HG03196 (cell line): Measurements from ENCODE around the gene JTB.
"Not testable (repeated sequence)": the region's sequence is repeated elsewhere in the genome, so short reads cannot be mapped to it uniquely, and the experiment has no call there.

ENCODE experiments used
- ATAC-seq: cut with Tn5 transposase; IDR thresholded peaks from one replicate; pipeline ENCODE4 v1.9.1; 2021; ENCODE audit not compliant: unreplicated experiment

Gene JTB

DNA sequence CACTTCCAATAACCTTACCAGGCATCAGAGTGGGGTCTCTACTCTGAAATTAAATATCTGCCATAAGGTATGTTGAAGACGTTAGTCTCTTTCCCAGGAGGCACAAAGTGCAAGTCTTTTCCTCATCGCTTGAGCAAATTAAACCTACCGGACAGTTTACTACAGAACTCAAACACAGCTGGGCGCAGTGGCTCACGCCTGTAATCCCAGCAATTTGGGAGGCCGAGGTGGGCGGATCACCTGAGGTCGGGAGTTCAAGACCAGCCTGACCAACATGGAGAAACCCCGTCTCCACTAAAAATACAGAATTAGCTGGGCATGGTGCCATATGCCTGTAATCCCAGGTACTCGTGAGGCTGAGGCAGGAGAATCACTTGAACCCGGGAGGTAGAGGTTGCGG lies 1.6 kb upstream of the JTB start:
- not testable (repeated sequence) for ATAC-seq

DNA sequence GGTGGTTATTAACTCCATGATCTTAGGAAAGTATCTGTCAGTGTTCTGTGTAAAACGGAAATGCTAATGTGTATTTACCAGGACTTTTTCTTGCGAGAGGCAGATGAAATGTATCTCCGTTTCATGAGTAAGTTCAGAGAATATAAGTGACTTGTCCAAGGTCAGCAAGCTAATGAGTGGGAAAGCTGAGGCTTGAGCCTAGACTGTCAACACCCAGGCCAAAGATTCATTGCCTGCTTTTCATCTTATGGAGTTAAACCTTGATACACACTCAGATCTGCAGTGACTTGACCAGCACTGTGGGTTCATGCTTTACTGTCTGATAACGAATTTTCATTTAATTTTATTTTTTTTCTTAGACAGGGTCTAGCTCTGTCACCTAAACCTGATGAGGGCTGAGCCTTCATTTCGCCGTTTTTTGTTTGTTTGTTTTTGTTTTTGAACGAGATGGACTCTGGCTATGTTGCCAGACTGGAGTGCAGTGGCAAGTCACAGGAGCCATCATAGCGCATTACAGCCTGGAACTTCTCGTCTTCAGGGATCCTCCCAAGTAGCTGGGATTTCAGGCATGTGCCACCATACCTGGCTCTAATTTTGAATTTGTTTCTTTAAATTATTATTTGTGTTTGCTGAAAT lies 918 bp upstream of the JTB start:
- ATAC-seq = no peak

DNA sequence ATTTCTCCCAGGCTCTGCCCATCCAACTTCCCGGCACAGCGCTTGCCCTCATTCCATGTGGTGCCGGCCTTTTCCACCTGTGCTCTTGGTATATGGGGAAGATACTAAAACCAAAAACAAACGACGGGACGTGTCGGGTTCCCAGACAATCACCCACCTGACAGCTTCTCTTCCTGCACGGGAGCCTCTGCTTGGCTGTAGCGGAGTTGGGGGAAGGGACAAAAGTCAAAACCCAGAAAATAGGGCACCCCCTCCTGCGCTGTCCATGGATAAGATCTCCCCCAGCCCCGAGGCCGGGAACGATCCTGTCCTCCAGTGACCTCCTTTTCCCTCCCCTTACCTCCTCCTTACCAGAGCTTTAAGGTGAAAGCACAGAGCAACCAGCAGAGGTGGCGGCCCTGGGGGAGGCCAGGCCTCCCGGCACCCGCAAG lies 640 bp downstream of the JTB start:
- no peak for ATAC-seq

DNA sequence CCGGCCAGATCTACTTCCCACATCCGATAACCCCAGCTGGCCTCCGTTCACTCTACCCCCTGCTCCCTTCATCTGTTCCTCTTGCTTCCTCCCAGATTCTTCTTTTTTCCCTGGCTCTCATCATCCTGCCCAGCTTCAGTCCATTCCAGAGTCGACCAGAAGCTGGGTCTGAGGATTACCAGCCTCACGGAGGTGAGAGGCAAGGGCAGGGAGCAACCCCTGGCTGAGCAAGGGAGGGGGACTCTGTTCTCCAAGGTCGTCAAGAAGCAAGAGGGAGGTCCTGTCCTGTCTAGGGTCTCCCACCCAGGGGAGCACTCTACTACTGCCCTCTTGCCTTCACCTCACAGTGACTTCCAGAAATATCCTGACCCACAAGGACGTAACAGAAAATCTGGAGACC lies 3.9 kb downstream of the JTB start:
- no peak for ATAC-seq

DNA sequence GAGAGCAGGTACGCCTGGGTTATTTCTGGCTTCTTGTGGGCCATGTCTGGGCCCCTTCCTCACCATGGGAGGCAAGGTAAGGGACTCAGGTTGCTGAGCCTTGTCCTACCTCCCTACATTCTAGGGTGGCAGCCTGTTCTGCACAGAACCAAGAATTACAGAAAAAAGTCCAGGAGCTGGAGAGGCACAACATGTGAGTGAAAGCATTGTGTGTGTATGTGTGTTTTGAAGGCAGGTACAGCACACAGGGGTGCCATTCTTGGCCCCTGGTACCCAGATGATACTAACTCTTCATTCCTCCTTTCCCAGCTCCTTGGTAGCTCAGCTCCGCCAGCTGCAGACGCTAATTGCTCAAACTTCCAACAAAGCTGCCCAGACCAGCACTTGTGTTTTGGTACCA lies 4.4 kb downstream of the JTB start:
- ATAC-seq = no peak

DNA sequence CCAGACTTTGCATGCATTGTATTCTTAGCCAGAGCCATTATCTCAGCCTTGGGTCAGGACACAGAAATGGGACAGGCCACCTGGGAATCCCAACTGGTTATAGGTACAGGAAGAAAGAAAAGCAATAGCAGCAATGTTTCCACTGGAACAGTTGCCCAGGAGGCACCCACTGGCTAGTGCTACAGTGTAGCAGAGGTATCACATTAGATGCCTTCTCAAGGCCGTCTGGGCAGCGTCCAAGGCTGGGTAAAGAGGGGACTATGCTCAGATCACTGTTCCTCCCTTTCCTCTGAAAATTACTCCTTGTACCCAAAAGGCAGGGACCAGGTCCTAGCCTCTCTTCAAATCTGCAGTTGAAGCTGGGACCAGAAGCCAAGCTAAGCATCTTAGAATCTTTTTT lies 7.1 kb downstream of the JTB start:
- ATAC-seq = no peak

DNA sequence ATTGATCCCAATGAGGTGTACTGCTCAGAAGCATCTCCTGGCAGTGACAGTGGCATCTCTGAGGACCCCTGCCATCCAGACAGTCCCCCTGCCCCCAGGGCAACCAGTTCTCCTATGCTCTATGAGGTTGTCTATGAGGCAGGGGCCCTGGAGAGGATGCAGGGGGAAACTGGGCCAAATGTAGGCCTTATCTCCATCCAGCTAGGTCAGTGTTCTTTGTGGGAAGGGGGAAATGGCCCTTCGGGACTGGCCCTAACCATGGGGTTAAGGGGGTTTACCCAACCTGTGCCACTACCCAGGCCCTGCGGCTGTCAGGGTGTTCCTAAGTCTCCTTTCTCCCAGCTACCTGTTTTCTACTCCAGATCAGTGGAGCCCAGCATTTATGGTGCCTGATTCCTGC lies 8.5 kb downstream of the JTB start:
- ATAC-seq = no peak

DNA sequence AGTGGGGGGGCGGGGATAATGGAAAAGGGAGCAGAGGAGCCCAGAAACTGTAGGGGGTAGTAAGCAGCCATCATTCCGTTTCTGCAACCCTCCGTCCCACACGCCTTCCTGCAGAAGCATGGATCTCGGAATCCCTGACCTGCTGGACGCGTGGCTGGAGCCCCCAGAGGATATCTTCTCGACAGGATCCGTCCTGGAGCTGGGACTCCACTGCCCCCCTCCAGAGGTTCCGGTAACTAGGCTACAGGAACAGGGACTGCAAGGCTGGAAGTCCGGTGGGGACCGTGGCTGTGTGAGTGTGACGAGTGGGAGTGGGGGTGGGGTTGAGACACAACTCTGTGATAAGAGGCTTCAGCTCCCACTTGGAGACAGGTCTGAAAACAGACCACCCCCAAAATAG lies 9.1 kb downstream of the JTB start:
- no peak for ATAC-seq

DNA sequence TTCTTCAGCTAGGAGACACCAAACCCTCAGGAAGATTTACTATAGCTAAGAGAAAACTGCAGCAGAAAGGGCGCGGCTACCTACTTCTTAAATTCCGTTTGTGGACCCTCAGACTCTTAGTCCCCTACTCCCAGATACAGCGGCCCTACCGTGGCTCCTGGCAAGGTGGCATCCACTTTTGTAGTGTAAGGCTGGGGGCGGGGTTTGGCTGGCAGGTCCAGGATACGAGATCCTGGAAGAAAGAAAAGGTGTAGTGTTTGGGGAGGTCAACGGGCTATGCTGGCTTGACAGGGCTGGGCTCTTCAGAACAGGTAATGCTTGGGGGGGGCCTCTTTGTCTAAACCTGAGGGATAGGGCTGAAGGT lies 9.5 kb downstream of the JTB start:
- no peak for ATAC-seq

DNA sequence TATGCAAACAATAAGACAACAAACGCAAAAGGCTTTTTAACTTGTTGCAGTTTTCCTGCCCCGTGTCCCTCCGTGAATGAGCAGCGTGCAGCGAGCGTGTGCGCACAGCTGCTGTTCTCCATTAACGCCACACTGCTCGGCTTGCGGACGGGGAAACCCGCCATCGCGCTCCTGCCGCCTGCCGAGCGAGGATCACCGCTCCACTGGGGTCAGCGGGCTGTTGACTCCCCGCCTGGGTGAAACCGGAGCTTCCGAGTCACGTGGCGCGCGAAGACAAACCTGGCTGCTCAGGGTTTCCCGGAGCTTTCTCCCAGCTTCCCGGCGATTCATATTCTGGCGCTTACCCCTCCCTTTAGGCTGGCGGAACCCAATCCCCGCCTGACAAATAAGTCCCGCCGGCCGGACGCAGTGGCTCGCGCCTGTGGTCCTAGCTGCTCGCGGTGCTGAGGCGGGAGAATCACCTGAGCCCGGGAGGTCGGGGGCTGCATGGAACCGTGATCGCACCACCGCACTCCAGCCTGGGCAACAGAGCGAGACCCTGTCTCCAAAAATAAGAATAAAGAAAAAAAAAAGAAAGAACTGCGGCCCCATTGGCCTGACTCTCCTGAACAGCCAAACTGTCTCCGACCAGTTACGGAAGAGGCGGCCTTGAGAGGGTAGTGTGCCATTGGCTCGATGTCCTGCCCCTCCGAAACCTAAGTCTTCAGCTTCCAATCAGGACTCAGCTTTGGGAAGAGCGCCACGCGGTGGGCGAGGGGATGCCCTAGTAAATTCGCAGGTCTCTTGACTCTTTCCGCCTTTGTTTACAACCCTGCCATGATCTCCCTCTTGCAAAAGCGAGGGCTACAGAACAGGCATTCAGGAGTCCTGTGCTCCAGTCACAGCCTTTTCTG lies 10.1 kb downstream of the JTB start, which contains the start of gene CREB3L4:
Gene CREB3L4 (plus strand): TSS at position 796 of the 893 bp plus-strand sequence. CDS start 624 bp downstream, outside the sequence.
- ATAC-seq = peak; percentile 68

DNA sequence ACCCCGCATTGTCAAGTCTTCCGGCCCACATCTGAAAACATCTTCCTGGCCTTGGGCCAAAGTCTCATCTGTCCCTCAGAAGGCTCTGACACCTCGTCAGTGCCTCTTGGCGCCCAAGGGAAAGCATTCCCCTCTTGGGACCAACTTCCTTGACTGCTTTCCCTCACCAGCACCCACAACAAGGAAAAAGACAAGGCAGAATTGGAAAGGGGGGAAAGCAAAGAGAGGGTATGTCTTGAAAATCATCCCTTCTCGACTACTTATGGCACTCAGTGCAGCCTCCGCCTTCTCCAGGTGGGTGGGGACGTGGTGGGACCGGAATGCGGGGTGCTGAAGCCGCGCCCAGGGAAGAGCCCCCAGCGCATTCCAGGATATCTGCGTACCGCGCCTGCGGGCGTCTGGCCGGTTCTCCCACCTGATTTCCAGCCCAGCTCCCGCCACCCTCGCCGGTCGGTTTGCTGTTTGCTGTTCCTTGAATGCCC lies 13.6 kb downstream of the JTB start:
- ATAC-seq = no peak

DNA sequence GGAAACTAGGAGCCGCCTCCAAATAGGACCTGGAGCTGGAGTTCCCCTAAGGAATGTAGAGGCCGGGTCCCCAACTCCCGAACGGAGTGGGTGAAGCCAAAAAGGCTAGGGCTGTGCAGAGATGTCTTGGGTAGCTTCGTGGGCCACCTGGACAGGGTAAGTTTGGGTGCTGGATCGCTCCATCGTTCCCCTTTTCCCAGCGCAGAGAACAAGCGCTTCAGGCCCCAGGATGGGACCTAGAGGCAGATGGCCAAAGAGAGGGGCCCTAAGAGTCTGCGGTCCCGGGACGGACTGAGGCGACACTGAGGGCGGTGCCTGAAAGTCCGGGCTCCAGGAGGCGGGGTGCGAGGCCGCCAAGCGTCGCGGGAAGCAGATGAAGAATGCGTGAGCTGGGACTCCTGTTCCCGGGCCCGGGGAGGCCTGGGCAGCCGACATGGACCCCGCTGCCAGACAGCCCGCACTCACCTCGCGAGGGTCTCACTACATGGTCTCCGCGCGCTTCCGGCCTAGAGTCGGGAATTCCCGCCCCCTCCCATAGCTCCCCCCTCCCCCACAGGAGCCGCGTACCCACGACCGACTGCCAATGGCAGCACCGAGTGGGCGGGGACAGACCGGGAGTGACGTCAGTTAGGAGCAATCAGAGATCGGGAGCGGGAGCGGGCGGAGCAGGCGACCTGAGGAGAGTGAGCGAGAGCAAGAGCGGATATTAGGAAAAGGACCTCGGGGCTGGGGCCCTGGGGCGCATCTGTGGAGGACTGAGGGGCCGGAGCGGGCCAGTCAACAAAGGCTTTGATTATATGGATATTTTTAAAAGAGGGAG lies 14.2 kb downstream of the JTB start, which contains the start of gene SLC39A1:
Gene SLC39A1 (minus strand): TSS at position 508 of the 820 bp plus-strand sequence. CDS start 822 bp downstream, outside the sequence.
- ATAC-seq = peak; percentile 41

DNA sequence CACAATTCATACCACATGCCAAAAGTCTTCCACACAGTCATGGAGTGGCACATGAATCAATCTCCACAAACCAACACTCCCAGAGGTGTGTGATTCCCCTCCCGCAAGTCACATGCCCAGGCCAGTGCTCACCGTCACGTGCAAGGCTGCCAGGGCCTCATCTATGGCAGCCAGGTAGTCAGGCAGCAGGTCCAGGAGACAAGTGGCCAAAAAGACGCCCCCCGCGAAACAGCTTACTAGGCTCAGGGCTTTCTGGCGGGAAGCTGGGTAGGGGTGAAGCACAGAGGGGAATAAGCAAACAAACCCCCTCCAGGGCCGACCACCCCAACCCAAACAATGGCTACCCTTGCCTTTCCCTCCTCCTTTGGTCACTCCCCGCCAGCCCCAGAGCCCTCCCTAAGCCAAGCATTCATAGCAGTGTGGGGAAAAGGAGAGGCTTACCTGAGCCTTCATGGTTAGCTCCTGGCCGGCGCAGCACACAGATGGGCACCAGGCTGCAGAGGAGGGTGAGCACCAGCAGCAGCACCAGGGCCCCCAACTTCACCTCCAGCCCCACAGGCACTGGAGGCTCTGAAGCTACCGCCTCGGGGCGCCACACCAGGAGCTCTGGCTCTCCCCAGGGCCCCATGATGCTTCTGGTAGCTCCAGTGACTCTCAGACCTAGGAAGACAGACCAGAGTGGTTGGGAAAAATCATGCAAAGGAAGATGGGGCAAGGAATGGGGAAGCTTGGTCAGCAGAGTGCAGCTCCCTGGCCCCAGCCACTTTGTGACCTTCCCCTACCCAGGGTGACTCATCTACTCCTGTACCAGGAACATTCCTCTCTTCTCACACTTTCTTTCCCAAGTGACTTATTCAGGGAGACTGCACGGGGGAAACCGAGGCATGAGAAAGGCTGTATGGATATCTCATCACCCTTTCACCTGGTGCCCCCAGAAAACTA lies 15.1 kb downstream of the JTB start:
- no peak for ATAC-seq

DNA sequence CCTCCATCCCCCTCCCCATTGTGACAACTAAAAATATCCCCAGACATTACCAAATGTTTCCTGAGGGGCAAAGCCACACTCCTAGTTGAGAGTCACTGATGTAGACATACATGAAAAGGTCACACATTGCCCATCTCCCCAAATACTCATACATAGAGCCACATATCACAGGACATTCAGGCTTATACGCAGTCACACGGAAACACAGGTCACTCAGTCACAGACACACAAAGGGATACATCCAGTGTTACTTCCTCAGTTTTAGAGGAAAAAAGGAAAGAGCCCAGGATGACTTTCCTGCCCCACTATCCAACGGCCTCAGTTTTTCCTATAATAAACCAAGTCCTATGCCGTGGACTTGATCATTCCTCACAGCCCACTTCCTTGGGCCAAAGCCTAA lies 16.1 kb downstream of the JTB start:
- ATAC-seq = no peak

DNA sequence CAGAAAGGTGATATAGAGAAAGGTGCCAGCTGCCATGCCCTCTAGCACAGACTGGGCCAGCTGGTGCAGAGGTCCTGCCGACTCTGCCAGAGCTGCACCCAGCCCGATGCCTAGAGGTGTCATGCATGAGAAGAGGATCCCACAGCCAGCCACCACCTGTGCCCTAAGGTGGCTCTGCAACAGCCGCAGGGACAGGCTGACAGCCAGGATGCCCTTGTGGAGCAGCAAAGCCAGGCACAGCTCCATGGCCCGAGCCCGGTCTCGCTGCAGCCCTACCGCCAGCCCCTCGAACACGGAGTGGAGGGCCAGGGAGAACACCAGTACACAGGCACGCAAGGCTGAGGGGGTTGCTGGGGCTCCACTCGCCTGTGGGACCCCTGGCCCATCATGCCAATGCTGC lies 17.3 kb downstream of the JTB start:
- no peak for ATAC-seq

DNA sequence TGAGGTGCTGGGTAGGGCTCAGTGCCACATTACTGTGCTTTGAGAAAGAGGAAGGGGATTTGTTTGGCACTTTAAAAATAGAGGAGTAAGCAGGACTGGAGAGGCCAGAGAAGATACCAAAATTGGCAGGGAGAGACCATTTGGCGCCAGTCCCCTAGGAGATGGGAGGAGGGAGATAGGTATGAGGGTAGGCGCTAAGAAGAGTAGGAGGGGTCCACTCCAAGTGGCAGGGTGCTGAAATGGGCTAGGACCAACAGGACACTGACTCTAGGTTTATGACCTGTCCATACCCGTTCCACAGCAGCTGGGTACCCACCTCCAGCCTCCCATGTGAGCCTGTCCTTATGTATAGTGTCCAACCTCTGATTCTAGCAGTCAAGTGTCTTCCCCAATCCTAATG lies 18.0 kb downstream of the JTB start:
- no peak for ATAC-seq

DNA sequence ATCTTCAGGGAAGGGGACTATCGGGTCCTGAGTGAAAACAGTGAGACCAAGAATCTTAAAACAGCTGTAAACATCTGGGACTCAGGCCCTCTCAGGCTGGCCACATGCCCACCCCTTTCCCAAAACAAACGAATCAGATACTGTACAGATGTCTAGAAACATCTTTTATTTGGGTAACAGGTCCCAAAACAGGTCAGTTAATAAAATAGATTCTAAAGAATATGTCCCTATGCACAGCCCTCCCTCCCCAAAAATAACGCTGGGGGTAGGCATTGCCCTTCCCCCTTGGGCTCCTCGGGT lies 18.6 kb downstream of the JTB start:
- ATAC-seq = no peak

DNA sequence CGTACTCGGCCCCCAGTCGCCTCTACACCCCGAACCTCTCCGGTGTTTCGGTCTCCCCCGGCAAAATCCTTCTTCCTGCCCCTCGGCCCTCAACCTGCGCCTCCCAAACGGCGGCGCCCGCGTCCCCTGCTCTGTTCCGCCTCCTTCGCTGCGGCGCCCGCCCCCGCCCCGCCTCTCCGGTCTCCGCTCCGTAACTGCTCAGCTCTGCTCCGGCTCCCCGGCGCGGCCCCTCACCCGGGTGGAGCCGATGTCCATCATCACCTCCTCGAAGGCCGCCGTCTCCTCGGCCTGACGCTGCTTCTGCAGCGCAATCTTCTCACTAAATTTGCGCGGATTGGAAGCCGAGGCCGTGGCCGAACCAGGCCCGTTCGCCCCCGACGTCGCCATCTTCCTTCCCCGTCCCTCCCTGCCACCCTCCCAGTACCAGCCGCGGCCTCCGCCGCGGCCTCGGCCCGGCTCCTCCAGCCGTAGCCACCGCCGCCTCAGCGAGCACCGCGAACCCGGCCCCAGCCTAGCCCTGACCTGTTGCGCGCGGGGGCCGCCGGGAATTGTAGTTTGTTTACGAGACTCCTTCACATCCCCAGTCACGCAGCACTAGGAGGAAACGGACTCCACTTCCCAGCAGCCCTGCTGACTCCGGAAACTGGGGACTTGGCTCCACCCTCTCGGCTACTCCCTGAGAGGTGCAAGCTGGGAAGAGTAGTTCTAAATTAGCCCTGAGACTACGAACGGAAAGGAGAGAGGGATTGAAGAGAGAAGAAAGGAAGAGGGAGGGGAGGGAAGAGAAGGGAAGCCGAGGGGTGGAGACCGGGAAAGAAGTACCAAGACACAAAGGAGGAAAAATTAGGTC lies 19.1 kb downstream of the JTB start, which contains the start of gene CRTC2:
Gene CRTC2 (minus strand): TSS at position 502 of the 850 bp plus-strand sequence. CDS start 115 bp downstream, at position 387.
- peak; percentile 78 for ATAC-seq

DNA sequence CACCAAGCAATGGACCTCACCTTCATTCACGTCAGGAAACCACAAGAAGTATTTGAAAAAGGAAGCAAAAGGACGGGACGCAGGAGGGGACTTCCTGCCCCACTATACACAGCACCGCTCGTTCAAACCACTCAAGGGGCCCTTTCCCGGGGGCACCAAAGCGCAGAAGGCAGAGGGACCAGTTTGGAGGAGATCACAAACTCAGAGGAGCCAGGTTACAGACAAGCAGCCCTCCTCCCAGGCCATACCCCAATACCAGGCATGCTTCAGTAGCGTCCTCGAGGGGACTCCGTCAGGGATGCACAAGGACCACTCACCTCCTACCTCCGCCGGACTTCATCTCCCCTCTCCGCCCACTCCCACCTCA lies 19.7 kb downstream of the JTB start:
- no peak for ATAC-seq
